Epithelial cell of esophagus (primary cell): ENCODE measurements around the gene BORCS6.

Source experiments
- DNase-seq: peaks from one replicate; pipeline ENCODE4 v3.0.0; 2010; ENCODE audit warnings: low read depth
- H3K4me3 ChIP-seq: 2 replicates; pipeline ENCODE4 v1.5.1; 2011; ENCODE audit warnings: mild to moderate bottlenecking, low read length, control low read depth
- TF ChIP-seq, protein P1 (sequence below): IDR thresholded peaks from 2 replicates; pipeline ENCODE4 v1.5.1; 2011; ENCODE audit warnings: low read depth, mild to moderate bottlenecking, low read length, control low read depth, inconsistent platforms; ENCODE audit not compliant: insufficient read depth; ENCODE audit errors: missing control alignments

The BORCS6 gene

DNA sequence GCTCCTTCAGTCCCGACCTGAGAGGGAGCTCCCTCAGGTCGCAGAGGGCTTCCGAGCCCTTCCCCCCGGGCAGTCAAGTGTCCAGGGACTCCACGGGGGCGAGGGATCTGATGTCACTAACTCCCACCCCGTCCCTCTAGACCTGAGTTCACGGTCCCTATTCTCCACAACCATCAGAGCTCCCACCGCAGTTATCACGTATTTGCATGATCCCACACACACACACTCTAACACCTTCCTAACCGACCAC is 34.1 kb downstream of the BORCS6 start:
- no peak for DNase-seq
- H3K4me3 ChIP-seq = peak overlapping the region; percentile 100
- TF ChIP-seq, protein P1, sequence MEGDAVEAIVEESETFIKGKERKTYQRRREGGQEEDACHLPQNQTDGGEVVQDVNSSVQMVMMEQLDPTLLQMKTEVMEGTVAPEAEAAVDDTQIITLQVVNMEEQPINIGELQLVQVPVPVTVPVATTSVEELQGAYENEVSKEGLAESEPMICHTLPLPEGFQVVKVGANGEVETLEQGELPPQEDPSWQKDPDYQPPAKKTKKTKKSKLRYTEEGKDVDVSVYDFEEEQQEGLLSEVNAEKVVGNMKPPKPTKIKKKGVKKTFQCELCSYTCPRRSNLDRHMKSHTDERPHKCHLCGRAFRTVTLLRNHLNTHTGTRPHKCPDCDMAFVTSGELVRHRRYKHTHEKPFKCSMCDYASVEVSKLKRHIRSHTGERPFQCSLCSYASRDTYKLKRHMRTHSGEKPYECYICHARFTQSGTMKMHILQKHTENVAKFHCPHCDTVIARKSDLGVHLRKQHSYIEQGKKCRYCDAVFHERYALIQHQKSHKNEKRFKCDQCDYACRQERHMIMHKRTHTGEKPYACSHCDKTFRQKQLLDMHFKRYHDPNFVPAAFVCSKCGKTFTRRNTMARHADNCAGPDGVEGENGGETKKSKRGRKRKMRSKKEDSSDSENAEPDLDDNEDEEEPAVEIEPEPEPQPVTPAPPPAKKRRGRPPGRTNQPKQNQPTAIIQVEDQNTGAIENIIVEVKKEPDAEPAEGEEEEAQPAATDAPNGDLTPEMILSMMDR = no peak

DNA sequence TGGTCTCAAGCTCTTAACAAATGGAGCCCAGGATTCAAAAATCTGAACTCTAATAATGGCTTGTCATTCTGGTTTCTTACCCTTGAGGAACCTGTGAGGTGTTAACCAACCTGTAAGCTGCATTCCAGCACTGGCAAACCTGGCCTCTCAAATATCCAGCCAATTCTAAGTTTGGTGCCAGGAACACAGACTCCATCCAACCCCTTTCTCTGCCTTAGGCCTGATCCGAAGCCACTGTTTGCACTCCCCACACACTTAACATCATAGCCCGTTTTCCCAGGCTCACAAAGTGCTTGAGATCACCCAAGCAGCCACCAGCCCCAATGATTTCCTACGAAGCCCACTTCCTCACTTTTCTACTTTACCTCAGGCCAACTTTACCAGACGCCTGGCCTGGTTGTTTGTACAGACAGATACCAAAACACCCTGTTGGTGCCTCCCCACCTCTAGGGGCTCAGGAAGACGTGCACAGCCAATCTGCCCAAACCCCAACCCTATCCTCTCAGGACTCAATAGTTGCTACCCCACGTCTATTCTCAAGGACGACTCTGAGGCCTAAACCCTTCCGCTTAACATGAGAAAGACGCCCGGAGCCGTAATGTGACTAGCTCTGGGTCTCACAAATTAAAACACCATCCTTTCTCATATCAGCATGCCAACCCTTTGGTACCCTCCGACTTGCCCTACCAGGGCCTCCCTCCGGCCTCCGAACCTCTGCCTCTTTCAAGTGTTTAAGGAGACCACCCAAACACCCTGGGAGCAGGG is 34.6 kb downstream of the BORCS6 start:
- H3K4me3 ChIP-seq = peak overlapping the region; percentile 100
- TF ChIP-seq, protein P1 = peak; percentile 11
- DNase-seq = no peak

DNA sequence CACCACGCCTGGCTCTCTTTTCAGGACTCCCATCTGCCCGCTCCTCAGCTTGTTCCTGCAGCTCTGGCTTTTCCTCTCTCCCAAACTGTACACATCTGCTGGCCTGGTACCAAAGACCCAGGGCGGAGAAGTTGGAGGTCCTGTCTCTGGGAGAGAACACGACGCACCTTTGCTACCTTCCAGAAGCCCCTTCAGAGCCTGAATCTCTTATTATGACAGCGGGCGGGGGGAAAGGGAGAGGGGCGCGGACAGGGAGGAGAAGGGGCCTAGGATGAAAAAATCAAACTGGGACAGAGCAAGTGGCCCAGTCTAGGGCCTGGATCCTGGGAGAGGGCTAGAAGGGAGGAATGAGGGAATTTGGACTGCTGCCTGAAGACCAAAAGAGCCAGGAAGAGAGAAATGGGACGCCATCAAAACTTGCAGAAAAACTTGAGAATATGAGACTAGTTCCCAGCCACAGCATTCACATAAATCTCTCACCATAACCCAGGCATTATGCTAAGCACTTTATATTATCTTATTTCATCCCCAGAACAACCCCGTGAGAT is 35.3 kb downstream of the BORCS6 start:
- H3K4me3 ChIP-seq = peak overlapping the region; percentile 100
- no peak for DNase-seq
- TF ChIP-seq, protein P1 = no peak

- TF ChIP-seq, protein P1 = no peak
- peak; percentile 98 for DNase-seq
- H3K4me3 ChIP-seq = peak overlapping the region; percentile 100
Measured at GRCh38 chr17:8153957-8154607, 35.9 kb downstream of the BORCS6 start.

GRCh38 chr17:8153525-8153956 is 36.4 kb downstream of the BORCS6 start:
- peak; percentile 98 for DNase-seq
- TF ChIP-seq, protein P1 = no peak
- H3K4me3 ChIP-seq = peak overlapping the region; percentile 100

GRCh38 chr17:8153031-8153451 is 36.9 kb downstream of the BORCS6 start:
- H3K4me3 ChIP-seq = peak overlapping the region; percentile 100
- DNase-seq = no peak
- TF ChIP-seq, protein P1 = no peak
